HG02588 (cell line): ENCODE measurements around the gene ST6GAL2.

ENCODE experiments used
- ATAC-seq: cut with Tn5 transposase; IDR thresholded peaks from one replicate; pipeline ENCODE4 v1.9.1; 2021; ENCODE audit warnings: mild to moderate bottlenecking, moderate library complexity; ENCODE audit not compliant: unreplicated experiment

Gene ST6GAL2

GRCh38 chr2:106758901-106759497, 127.0 kb downstream of the ST6GAL2 start:
- ATAC-seq: no peak
